IPS-NIHi11 (cell line): ENCODE measurements around the gene CDH13.

ENCODE experiments used
- DNase-seq: peaks from one replicate; pipeline ENCODE4 v3.0.0; 2012; ENCODE audit warnings: mixed read lengths, low spot score

CDH13 gene

GRCh38 chr16:82748026-82748425, 121.3 kb downstream of the CDH13 start:
- no peak for DNase-seq

GRCh38 chr16:82750068-82750467, 123.3 kb downstream of the CDH13 start:
- DNase-seq = no peak

GRCh38 chr16:82751020-82751419, 124.3 kb downstream of the CDH13 start:
- no peak for DNase-seq

DNA sequence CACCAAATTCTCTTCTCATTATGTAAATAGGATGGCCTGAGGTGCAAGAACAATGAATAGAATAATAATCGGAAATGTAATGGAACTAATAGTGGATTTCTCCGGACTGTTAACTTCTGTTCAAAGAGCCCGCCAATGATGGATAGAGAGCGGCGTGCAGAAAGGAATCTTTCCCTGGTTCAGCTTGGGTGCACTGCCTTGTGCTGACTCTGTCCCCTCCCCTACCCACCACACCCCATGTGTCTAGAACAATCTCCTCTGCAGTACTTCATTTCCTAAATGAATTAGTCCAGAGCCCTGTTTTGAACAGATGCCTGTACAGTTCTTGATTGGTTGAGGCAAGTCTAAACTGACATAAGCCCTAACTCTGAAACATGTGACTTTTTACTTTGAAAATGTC, 125.4 kb downstream of the CDH13 start:
- DNase-seq = no peak

GRCh38 chr16:82753821-82754220, 127.1 kb downstream of the CDH13 start:
- no peak for DNase-seq

DNA sequence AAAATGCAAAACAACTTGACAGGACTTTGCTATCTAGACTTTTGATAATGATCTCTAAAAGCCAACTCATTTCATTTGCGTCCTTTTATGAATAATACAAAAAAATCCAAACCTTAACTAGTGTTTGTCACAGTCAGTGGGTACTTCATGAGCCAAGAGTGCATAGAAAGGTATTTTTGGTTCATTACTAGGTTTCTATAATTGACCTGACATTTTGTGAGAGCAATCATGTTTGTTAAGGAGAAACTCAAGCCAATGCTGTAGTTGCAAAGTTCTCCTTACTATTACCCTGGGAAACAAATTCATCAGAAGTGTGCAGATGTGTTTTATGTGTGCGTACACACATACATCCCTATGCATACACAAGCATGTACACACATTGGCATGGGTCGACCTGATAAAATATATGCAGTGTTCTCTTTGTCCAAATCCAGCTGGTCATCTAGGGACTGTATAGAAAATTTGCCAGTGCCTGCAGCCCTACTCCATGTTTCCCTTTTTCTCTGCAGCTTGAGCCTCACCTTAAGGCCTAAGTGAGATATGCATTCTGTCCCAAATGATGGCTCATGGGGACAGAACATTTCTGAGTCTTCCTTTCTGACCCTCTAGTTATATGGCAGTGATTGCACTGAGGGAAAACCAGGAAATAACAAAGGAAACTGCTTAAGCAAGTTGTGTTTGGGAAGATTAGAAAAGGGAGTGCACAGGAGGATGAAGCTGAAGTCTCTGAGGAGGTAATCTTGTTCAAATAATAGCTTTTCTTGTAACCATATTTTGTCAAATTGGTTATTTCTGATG, 128.1 kb downstream of the CDH13 start:
- DNase-seq = no peak

- peak; percentile 21 for DNase-seq
These were observed 129.0 kb downstream of the CDH13 start for GRCh38 chr16:82755570-82756282.

- no peak for DNase-seq
These were observed 129.5 kb downstream of the CDH13 start for GRCh38 chr16:82756283-82756599.

DNA sequence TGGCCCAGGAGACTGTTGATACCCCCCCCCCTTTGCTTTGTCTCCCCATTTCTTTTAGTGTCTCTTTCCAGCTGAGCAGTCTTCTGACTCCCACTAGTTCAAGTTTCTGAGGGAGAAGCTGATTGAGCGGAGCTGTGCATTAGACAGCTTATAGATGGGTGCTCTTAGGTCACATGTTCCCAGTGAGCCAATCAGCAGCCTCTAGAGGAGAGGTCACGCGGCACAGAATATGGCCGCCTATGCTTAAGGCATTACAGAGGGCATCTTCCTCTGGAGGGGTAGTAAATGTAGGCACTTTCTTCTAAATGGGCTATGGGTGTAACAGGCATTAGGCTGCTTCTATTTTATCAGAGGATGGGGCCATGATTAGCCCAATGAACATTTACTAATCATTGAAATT, 131.6 kb downstream of the CDH13 start:
- DNase-seq = peak; percentile 14

- no peak for DNase-seq
These were observed 132.1 kb downstream of the CDH13 start for GRCh38 chr16:82758904-82759303.

GRCh38 chr16:82761236-82761635, 134.5 kb downstream of the CDH13 start:
- DNase-seq = no peak

- no peak for DNase-seq
These were observed 135.1 kb downstream of the CDH13 start for GRCh38 chr16:82761858-82762257.

DNA sequence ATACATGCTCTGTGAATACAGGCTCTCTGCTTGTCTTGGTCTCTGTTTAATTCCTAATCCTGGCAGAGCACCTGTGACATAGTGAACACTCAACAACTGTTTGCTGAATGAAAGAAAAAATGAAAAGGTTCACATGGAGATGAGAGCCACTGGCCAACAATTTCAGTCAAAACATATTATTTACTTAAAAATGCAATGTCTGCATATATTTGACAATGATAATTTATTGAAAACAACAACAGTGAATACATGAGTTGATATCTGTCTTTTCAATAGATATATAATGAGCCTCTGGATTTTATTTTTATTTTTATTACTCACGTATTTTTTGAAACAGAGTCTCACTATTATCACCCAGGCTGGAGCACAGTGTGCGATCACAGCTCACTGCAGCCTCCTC, 136.6 kb downstream of the CDH13 start:
- DNase-seq = no peak

GRCh38 chr16:82767198-82767597, 140.4 kb downstream of the CDH13 start:
- no peak for DNase-seq

DNA sequence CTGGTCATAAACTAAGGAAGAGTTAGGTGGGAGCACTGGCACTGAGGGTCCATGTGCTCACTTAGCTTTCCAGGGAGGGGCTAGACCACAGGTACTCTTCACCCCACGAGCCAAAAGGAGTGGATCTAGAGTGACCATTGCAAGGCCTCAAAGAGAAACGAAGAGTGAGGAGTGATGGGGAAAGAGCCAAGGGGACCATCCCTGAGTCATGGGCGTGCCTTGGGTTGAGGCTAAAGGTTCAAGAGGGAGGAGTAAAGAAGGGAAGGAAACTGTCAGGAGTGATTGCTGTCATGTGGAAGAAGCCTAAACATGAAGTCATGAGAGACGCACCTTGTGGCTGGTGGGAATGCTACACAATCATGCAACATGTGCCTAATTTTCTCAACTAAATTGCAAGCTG, 141.0 kb downstream of the CDH13 start:
- no peak for DNase-seq

- DNase-seq = no peak
These were observed 143.1 kb downstream of the CDH13 start for GRCh38 chr16:82769845-82770244.

DNA sequence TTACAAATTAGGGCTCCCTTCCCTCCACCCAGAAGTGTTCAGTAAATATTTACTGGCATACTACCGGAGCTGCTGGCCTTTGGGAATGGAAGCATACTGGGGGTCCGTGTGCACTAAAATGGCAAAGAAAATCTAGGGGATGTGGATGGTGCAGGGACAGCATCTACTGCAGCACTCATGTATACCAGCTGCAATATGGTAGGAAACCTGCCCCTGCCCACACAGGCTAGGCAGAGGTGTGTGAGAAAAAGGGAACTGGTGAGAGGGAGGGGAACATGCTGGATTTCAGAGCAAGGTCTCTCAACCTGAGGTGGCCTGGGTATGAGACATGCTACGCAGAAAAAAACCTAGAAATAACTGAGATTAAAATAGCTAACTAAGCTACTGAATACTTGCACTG, 145.4 kb downstream of the CDH13 start:
- no peak for DNase-seq

DNA sequence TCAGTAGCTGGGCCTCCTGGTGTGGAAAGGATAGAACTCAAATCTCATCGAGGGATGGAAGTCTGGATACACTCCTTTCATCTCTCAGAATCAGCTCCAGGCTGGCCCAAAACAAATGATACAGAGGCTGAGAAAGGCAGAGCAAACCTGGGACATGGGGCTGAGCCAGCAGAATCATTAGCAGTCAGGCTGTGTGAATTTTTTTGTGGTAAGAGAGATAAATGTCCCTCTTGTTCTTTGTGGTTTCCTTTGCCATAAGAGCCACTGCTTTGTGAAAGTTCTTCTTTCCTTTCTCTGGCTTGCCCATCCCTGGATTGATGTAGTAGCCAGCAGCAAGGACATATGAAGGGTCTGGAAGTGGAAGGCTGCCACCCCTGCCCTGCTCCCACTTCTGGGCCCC, 146.2 kb downstream of the CDH13 start:
- DNase-seq = no peak

- no peak for DNase-seq
These were observed 149.8 kb downstream of the CDH13 start for GRCh38 chr16:82776470-82777146.

GRCh38 chr16:82782715-82783251, 156.0 kb downstream of the CDH13 start:
- DNase-seq = peak; percentile 23

DNA sequence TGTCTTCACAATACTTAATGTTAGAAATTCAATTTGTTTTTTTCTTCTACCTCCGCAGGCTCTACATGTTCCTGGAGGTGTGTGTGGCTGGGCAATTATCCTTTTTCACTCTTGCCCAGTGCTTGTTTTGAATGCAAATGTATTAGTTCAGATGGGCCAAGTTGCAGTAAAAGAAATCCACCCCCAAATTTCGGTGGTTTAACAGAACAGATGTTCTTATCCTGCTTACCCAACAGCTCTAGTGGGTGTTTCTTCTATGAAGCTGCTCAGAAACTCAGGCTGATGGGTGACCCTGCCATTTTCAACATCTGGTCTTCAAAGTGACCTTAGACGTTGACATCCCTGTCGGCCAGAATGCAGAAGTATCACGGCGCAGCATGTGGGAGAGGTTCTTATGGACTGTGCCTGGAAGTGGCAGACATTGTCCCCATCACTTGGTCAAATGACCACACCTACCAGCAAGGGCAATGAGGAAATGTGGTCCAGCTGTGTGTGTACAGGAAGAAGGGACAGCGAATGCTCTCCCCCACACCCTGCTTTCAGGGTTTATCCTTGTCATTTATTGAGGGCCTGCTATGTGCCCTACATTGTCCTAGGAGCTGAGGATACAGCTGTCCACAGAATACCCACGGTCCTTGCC, 157.3 kb downstream of the CDH13 start:
- no peak for DNase-seq

GRCh38 chr16:82784573-82784968, 157.8 kb downstream of the CDH13 start:
- DNase-seq = no peak
